GM12878 (cell line): ENCODE data around the gene CAVIN1. TPM values are rescaled to one million over a fixed set of nuclear protein-coding genes. Genes with fewer than 3 reads are reported as not detected.

ENCODE experiments used
- CBFB ChIP-seq: IDR thresholded peaks from 2 replicates; pipeline ENCODE4 v1.6.1; 2016; ENCODE audit warnings: antibody characterized with exemption, low read depth
- IKZF2 ChIP-seq, 2 experiments: fragments of 450-650 bp; IDR thresholded peaks; 2 replicates each; pipeline ENCODE4 v1.6.1; 2017; ENCODE audit warnings: mild to moderate bottlenecking in 2 of 2, moderate library complexity in 2 of 2
- KLF5 ChIP-seq: fragments of 450-650 bp; IDR thresholded peaks from 2 replicates; pipeline ENCODE4 v1.6.1; 2014; ENCODE audit warnings: mild to moderate bottlenecking; ENCODE audit not compliant: partially characterized antibody
- NFXL1 ChIP-seq: fragments of 450-650 bp; IDR thresholded peaks from 2 replicates; pipeline ENCODE4 v1.6.1; 2017; ENCODE audit warnings: antibody characterized with exemption, mild to moderate bottlenecking, borderline replicate concordance
- NFYB ChIP-seq: IDR thresholded peaks from 2 replicates; pipeline ENCODE4 v1.6.1; 2011; ENCODE audit warnings: low read depth, mild to moderate bottlenecking, low read length, improper control_type of control experiment, moderate library complexity; ENCODE audit not compliant: insufficient read depth
- NRF1 ChIP-seq: conservative IDR thresholded peaks from 2 replicates; pipeline ENCODE4 v1.6.1; 2011; ENCODE audit warnings: mild to moderate bottlenecking, low read depth, low read length, improper control_type of control experiment
- RELA ChIP-seq: fragments of 450-650 bp; IDR thresholded peaks from 2 replicates; pipeline ENCODE4 v1.8.0; 2014; ENCODE audit warnings: borderline replicate concordance; ENCODE audit not compliant: partially characterized antibody
- SPI1 ChIP-seq: IDR thresholded peaks from 2 replicates; pipeline ENCODE4 v1.6.1; 2011; ENCODE audit warnings: low read depth, mild to moderate bottlenecking, low read length, moderate library complexity, borderline replicate concordance; ENCODE audit not compliant: insufficient read depth
- ZBTB11 ChIP-seq: fragments of 450-650 bp; formaldehyde crosslinking; IDR thresholded peaks from 2 replicates; pipeline ENCODE4 v1.5.0; 2022; ENCODE audit warnings: mild to moderate bottlenecking, missing genetic modification characterization
- ZNF207 ChIP-seq: fragments of 450-650 bp; IDR thresholded peaks from 2 replicates; pipeline ENCODE4 v1.6.1; 2014; ENCODE audit warnings: antibody characterized with exemption, mild to moderate bottlenecking, borderline replicate concordance
- ZZZ3 ChIP-seq: IDR thresholded peaks from 2 replicates; pipeline ENCODE4 v1.6.1; 2011; ENCODE audit warnings: low read depth; ENCODE audit not compliant: control insufficient read depth, insufficient read length
- polyA plus RNA-seq, 11 experiments: library from polyadenylated mRNA; depleted of rRNA in 4 of 11; unstranded in 6 of 11; stranded (reverse) in 5 of 11; fragments of >200 nt; fragmentation: Nextera tagmentation in 4 of 11; fragmentation: Illumina TruSeq in 1 of 11; extraction: Ambion mirVana in 4 of 11; extraction: Trizol in 1 of 11; gene quantifications; 1 replicate in 1 of 11; 2 replicates in 10 of 11; pipeline versions ENCODE4 v1.2.1 to v1.2.3, GENCODE V29; 2011 to 2016; ENCODE audit warnings: inconsistent platforms in 2 of 11, missing spikeins in 2 of 11, low read depth in 1 of 11
- total RNA-seq, 4 experiments: library from RNA; depleted of rRNA in 3 of 4; stranded (reverse); fragments of >200 nt in 3 of 4; fragmentation: Illumina TruSeq in 1 of 4; extraction: Trizol in 1 of 4; gene quantifications; 2 replicates each; pipeline versions ENCODE4 v1.2.1 to v1.2.3, GENCODE V29; 2013 to 2021
- TF ChIP-seq, protein P1 (sequence below), 3 experiments: IDR thresholded peaks in 2 of 3; conservative IDR thresholded peaks in 1 of 3; 2 replicates each; pipeline ENCODE4 v1.5.1; 2011; ENCODE audit warnings: low read depth in 3 of 3, low read length in 3 of 3, mild to moderate bottlenecking in 3 of 3, control low read depth in 2 of 3, moderate library complexity in 2 of 3, inconsistent platforms in 1 of 3, mixed read lengths in 1 of 3; ENCODE audit not compliant: control insufficient read depth in 2 of 3, insufficient read depth in 1 of 3; ENCODE audit errors: extremely low read depth in 1 of 3
- TF ChIP-seq, protein P2 (sequence below): fragments of 450-650 bp; IDR thresholded peaks from 2 replicates; pipeline ENCODE4 v1.6.1; 2018; ENCODE audit warnings: mild to moderate bottlenecking, low read depth, moderate library complexity; ENCODE audit not compliant: partially characterized antibody
- TF ChIP-seq, protein P3 (sequence below): fragments of 450-650 bp; IDR thresholded peaks from 2 replicates; pipeline ENCODE4 v1.6.1; 2017; ENCODE audit warnings: borderline replicate concordance
- TF ChIP-seq, protein P4 (sequence below): IDR thresholded peaks from 2 replicates; pipeline ENCODE4 v1.6.1; 2012; ENCODE audit warnings: mild to moderate bottlenecking, low read depth, low read length

Gene CAVIN1
- total and polyA plus RNA-seq, 10 of the 15 experiments (the other 5 are each of a cell fraction or from before 2014, with no cell fraction given): 0.03 to 1.1 (median 0.37) TPM

- TF ChIP-seq ZZZ3: no peak
- no peak for TF ChIP-seq ZBTB11 (CRISPR knock-in tag)
- TF ChIP-seq, protein P1, sequence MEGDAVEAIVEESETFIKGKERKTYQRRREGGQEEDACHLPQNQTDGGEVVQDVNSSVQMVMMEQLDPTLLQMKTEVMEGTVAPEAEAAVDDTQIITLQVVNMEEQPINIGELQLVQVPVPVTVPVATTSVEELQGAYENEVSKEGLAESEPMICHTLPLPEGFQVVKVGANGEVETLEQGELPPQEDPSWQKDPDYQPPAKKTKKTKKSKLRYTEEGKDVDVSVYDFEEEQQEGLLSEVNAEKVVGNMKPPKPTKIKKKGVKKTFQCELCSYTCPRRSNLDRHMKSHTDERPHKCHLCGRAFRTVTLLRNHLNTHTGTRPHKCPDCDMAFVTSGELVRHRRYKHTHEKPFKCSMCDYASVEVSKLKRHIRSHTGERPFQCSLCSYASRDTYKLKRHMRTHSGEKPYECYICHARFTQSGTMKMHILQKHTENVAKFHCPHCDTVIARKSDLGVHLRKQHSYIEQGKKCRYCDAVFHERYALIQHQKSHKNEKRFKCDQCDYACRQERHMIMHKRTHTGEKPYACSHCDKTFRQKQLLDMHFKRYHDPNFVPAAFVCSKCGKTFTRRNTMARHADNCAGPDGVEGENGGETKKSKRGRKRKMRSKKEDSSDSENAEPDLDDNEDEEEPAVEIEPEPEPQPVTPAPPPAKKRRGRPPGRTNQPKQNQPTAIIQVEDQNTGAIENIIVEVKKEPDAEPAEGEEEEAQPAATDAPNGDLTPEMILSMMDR (IDR thresholded peaks at IDR 0.05 in 2 of 3, conservative IDR thresholded peaks at IDR 0.05 in 1 of 3; ENCODE audit: control insufficient read depth in 2 of 3, extremely low read depth in 1 of 3, insufficient read depth in 1 of 3, low read depth in 3 of 3, low read length in 3 of 3): no peak
- TF ChIP-seq RELA: no peak
- TF ChIP-seq NRF1: no peak
- TF ChIP-seq CBFB: 0 out of 2 replicates have a peak, but pooled peaks have one; percentile 15
- no peak for TF ChIP-seq NFXL1
- TF ChIP-seq, protein P2, sequence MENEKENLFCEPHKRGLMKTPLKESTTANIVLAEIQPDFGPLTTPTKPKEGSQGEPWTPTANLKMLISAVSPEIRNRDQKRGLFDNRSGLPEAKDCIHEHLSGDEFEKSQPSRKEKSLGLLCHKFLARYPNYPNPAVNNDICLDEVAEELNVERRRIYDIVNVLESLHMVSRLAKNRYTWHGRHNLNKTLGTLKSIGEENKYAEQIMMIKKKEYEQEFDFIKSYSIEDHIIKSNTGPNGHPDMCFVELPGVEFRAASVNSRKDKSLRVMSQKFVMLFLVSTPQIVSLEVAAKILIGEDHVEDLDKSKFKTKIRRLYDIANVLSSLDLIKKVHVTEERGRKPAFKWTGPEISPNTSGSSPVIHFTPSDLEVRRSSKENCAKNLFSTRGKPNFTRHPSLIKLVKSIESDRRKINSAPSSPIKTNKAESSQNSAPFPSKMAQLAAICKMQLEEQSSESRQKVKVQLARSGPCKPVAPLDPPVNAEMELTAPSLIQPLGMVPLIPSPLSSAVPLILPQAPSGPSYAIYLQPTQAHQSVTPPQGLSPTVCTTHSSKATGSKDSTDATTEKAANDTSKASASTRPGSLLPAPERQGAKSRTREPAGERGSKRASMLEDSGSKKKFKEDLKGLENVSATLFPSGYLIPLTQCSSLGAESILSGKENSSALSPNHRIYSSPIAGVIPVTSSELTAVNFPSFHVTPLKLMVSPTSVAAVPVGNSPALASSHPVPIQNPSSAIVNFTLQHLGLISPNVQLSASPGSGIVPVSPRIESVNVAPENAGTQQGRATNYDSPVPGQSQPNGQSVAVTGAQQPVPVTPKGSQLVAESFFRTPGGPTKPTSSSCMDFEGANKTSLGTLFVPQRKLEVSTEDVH: no peak
- no peak for TF ChIP-seq NFYB
- TF ChIP-seq IKZF2 (IDR thresholded peaks at IDR 0.05): peak; percentile 94 to 95
- TF ChIP-seq, protein P3, sequence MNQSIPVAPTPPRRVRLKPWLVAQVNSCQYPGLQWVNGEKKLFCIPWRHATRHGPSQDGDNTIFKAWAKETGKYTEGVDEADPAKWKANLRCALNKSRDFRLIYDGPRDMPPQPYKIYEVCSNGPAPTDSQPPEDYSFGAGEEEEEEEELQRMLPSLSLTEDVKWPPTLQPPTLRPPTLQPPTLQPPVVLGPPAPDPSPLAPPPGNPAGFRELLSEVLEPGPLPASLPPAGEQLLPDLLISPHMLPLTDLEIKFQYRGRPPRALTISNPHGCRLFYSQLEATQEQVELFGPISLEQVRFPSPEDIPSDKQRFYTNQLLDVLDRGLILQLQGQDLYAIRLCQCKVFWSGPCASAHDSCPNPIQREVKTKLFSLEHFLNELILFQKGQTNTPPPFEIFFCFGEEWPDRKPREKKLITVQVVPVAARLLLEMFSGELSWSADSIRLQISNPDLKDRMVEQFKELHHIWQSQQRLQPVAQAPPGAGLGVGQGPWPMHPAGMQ: no peak
- peak; percentile 89 for TF ChIP-seq SPI1
- TF ChIP-seq, protein P4, sequence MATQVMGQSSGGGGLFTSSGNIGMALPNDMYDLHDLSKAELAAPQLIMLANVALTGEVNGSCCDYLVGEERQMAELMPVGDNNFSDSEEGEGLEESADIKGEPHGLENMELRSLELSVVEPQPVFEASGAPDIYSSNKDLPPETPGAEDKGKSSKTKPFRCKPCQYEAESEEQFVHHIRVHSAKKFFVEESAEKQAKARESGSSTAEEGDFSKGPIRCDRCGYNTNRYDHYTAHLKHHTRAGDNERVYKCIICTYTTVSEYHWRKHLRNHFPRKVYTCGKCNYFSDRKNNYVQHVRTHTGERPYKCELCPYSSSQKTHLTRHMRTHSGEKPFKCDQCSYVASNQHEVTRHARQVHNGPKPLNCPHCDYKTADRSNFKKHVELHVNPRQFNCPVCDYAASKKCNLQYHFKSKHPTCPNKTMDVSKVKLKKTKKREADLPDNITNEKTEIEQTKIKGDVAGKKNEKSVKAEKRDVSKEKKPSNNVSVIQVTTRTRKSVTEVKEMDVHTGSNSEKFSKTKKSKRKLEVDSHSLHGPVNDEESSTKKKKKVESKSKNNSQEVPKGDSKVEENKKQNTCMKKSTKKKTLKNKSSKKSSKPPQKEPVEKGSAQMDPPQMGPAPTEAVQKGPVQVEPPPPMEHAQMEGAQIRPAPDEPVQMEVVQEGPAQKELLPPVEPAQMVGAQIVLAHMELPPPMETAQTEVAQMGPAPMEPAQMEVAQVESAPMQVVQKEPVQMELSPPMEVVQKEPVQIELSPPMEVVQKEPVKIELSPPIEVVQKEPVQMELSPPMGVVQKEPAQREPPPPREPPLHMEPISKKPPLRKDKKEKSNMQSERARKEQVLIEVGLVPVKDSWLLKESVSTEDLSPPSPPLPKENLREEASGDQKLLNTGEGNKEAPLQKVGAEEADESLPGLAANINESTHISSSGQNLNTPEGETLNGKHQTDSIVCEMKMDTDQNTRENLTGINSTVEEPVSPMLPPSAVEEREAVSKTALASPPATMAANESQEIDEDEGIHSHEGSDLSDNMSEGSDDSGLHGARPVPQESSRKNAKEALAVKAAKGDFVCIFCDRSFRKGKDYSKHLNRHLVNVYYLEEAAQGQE: no peak
- no peak for TF ChIP-seq KLF5
- TF ChIP-seq ZNF207: no peak
Measured at GRCh38 chr17:42457107-42457792, 34.2 kb upstream of the CAVIN1 start (continued).
